Stimulated activated CD4-positive, alpha-beta T cell treated with anti-CD3 and anti-CD28 coated beads, Interleukin-12 subunit alpha, Interleukin-12 subunit beta, amount 100 ng/mL, for 48 hours (primary cell): ENCODE measurements around the gene ANKRD26.
"Not testable (repeated sequence)": the region's sequence is repeated elsewhere in the genome, so short reads cannot be mapped to it uniquely, and the experiment has no call there.

Experiments
- DNase-seq, 3 donors: peaks; one replicate each; pipeline ENCODE4 v3.0.0-alpha.2; 2020; ENCODE audit warnings: low read depth in 2 of 3, low spot score in 1 of 3

Gene ANKRD26

DNA sequence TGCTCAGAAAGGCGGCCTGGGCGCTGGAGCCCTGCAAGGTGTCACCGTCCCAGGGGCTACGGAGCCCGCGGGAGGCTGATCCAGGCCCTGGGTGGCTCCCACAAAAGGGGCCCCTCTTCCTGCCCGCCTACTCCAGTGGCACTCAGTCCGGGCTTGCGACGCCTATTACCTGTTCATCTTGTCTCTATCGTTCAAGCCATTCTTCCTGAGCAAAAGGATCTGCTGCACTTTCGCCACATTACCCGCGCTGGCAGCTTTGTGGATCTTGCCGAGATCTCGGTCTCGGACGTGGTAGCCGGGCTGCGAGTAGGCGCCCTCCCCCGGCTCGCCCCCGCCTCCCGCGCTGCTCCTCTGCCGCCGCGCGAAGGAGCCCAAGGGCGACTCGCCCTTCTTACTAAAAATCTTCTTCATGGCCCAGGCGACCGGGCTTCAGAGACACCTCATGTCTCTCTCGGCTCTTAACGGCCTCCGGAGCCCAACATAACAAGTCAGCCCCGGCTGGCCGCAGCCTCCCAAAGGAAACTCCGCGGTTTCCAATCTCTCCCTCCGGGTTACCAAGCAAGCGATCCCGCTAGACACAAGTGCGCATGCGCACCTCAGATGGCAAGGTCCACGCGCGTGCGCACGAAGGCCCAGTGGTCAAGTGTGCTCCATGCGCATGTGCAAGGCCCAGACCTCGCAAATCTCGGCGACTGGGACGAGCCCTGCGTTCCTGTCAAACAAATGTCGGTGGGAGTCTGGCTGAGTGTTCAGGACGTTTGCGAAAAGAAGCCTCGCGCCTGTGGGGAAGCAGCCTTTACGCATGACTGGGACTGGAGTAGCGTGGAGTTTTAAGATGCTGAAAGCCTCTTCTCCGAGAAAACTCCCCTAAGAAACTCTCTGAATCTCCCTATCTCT, at the start of gene ANKRD26:
Gene ANKRD26, minus strand, starts transcription at position 579 of the 897 bp plus-strand sequence. Its CDS starts 168 bp downstream, at position 411.
- DNase-seq, result peak; percentile 88 to 95 (median 94)

DNA sequence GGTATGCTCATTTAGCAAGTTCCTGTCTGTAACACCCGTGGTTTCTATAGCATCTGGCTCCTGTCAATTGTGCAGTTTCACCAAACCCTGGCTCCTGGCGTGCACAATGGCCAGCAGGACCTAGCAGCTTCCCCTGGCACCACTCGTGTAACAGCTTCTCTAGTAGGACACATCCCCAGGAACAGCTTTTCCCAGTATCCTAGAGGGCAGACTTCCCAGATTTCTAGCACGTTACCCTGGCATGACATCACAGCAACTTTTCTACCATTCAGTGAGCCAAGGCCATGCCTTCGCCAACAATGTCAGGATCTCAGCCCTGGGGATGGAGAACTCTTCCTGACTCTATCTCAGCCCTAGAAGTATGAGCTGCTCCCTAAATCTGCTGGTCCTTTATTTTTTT, 47.4 kb upstream of the ANKRD26 start:
- DNase-seq, result no peak

GRCh38 chr10:27145937-27146336, 45.6 kb upstream of the ANKRD26 start:
- DNase-seq, result no peak

GRCh38 chr10:27143686-27144085, 43.4 kb upstream of the ANKRD26 start:
- no peak for DNase-seq

GRCh38 chr10:27138277-27138676, 38.0 kb upstream of the ANKRD26 start:
- no peak for DNase-seq

GRCh38 chr10:27134371-27134770, 34.1 kb upstream of the ANKRD26 start:
- no peak for DNase-seq

DNA sequence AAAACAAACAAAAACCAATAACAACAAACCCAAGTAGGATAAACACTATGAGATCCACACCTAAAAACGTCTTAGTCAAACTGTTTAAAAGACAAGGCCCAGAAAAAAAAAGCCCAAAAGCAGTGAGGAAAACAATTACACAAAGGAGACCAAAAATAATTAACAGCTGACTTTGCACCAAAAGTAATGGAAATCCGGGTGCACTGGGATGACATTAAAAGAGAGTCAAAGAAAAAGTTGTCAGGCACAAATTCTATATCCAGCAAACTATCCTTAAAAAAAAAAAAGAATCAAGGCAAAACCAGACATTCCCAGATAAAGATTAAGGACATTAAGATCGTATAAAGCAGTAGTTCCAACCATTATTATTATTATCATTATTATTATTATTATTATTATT, 7.9 kb upstream of the ANKRD26 start:
- no peak for DNase-seq

- no peak for DNase-seq
Measured at GRCh38 chr10:27104919-27105318, 4.6 kb upstream of the ANKRD26 start.

- peak; percentile 8 to 17 (median 13) for DNase-seq
Measured at GRCh38 chr10:27100813-27101347, 586 bp upstream of the ANKRD26 start.

- DNase-seq, result no peak
Measured at GRCh38 chr10:27099448-27099847, 846 bp downstream of the ANKRD26 start.

DNA sequence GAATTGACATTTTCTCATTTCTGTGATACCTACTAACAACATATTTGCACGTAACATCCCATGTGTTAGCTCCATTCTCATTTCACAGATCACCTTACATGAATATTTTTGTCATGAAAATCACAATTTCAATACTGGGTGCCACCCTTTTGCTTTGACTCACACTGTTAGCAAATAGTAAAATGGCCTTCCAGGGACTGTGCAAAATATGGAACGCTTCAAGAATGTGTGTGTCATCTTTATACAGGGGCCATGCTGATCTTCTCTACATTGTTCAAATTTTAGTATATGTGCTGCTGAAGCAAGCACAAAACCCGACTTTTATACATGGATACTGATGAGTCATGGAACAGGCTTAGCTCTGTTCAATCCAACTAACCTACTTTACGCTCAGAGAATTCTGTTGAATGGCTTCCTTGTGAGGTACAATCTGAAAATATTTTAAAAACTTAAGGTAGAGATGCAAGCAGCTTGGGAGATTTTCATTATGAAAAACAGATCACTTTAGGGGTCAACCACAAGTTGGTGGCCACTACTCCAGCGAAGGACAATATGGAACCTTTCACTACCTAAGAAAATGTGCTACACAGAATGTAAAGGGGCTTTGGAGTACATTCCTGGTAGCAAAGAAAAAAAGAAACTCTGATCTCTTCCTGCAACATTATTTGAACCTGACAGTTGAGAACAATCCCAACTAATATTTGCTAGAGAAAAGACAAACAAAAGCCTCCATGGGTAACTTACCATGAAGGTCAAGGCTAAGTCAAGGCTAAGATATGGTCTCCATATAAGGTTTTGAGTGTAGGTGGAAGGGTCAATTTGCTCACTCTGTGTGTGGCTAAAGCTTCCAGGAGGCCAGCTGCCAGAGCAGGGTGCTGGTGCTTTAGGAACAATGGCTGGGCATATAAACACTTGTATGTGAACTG, 11.9 kb downstream of the ANKRD26 start:
- DNase-seq, result no peak

DNA sequence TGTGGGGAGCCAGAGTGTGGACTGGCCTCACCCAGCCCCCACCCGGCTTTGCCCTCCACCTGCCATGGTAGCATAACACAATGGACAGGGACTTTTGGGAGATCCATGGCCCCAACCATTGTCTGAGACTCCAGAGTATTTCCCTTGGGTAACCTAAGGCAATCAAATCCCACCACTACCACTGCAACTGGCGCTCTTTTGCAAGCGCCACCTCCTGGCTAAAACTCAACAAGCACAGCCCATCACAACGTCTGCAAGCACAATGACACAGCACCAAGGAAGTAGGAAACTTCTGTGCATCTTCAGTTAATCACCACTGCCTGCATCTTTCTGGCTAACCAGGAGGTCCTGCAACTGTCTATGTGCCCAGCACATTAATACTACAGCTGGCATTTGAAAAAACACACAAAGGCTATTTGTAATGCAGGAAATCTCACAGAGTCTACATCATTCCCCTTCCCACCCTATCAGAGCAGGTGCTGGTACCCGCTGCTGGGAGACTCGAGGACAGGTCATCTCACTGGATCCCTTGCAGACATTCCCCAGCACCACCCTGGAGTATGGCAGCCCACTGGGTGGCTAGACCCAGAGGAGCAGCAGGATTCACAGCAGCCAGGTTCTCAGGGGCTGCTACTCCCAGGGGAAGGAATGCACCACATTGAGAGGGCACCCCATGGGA, 27.7 kb downstream of the ANKRD26 start:
- DNase-seq, result no peak

DNA sequence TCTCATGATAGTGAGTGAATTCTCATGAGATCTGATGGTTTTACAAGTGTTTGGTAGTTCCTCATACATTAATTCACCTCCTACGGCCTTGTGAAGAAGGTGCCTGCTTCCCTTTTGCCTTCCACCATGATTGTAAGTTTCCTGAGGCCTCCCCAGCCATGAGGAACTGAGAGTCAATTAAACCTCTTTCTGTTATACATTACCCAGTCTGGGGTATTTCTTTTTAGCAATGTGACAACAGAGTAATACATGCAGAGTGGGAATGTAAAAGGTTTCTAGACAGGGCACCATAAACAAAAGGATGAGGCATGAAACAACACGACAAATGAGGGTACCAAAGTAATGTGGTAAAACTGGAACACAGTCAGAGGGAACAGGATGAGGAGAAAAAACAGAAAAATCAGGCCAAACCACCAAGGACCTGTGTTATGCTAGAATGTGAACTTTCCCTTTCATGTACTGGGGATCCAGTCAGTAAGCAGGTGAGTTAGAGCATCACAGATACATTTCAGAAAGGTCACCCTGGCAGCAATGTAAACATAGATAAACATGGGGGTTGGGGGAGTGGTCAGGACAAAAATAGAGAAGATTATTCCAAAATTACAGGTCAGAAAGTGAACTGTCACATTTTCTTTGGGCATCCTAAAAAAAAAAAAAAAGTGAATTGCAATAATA, 31.9 kb downstream of the ANKRD26 start:
- DNase-seq, result no peak

GRCh38 chr10:27065084-27065483, 35.2 kb downstream of the ANKRD26 start:
- no peak for DNase-seq

GRCh38 chr10:27052656-27053055, 47.6 kb downstream of the ANKRD26 start:
- DNase-seq, result no peak

DNA sequence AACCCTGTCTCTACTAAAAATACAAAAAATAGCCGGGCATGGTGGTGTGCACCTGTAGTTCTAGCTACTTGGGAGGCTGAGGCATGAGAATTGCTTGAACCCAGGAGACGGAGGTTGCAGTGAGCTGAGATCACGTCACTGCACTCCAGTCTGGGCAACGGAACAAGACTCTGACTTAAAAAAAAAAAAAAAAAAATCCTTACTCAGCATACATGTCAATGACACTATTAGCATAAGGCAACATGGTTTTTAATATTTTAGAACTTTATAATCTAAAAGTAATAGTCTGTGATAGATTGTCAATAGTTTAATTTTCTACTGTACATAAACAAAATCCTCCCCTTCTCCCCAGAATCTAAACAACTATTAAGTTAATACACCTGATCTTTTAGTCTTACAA, 55.0 kb downstream of the ANKRD26 start:
- not testable (repeated sequence) for DNase-seq

DNA sequence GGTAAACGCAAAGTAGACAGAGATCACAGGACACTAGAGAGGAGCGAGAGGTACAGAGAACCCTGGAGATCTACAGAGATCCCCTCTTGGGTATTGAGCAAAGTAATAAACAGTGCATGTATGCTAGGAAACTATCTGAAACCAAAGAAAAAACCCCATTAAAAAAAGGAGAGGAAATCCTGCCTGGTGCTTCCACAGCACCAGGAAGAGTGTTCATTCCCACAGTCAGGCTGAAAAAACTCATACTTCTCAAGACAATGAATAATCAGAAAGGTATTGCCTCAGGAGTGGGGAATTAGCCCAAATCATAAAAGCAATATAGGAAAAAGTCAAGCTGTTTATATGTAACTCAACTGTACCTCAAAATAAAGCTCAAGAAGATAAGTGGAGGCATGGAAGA, 59.1 kb downstream of the ANKRD26 start:
- DNase-seq, result no peak

DNA sequence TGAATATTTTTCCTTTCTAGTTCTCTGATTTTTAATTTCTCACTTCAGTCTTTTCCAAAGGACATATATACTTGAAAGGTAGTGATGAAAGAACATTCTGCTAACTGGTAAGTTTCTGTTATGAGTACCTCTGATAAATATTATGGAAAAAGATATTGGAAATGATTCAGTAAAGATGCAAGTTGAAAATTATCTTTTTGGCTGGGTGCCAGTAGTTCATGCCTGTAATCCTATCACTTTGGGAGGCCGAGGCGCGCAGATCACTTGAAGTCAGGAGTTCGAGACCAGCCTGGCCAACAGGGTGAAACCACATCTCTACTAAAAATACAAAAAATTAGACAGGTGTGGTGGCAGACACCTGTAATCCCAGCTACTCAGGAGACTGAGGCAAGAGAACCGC, 62.1 kb downstream of the ANKRD26 start:
- DNase-seq, result no peak

GRCh38 chr10:27035163-27035562, 65.1 kb downstream of the ANKRD26 start:
- DNase-seq, result no peak

DNA sequence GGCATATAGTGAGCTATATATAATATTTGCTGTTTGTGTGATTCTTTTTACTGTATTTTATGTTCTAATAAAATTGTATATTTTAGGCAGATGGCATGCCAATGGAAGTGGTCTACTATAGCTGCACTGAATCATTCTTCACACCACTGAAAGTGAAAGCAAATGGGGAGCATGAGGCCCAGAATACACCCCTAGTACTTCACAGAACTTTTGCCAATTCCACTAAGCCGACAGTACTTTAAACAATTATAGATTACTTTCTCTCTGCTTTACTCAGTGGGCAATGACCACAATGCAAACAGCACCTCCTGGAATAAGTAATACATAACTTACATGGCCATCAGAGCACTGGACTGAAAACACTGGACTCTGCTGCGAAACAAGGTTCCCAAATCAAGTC, 70.2 kb downstream of the ANKRD26 start:
- no peak for DNase-seq
